Stimulated activated CD8-positive, alpha-beta memory T cell treated with anti-CD3 and anti-CD28 coated beads, Interleukin-15, amount 100 ng/mL, for 4 hours (primary cell): ENCODE results near the gene CCDC97.

Experiments used
- DNase-seq, 2 donors: peaks; one replicate each; pipeline ENCODE4 v3.0.0-alpha.2; 2020; ENCODE audit warnings: low read depth in 2 of 2

CCDC97 gene

GRCh38 chr19:41298348-41298964 is 11.5 kb upstream of the CCDC97 start:
- no peak for DNase-seq

- no peak for DNase-seq
Observed at GRCh38 chr19:41299046-41299754, 10.8 kb upstream of the CCDC97 start.

- DNase-seq = no peak
Observed at GRCh38 chr19:41299755-41300089, 10.2 kb upstream of the CCDC97 start.

- no peak for DNase-seq
Observed at GRCh38 chr19:41300555-41300954, 9.4 kb upstream of the CCDC97 start.

GRCh38 chr19:41302624-41303351 is 7.2 kb upstream of the CCDC97 start:
- peak; percentile 54 to 67 for DNase-seq

- no peak for DNase-seq
Observed at GRCh38 chr19:41303954-41304353, 6.0 kb upstream of the CCDC97 start.

- DNase-seq = no peak
Observed at GRCh38 chr19:41304706-41305483, 5.1 kb upstream of the CCDC97 start.

- no peak for DNase-seq
Observed at GRCh38 chr19:41305927-41306793, 3.8 kb upstream of the CCDC97 start.

GRCh38 chr19:41307090-41307875 is 2.7 kb upstream of the CCDC97 start:
- no peak for DNase-seq

- no peak for DNase-seq
Observed at GRCh38 chr19:41307954-41308449, 2.0 kb upstream of the CCDC97 start.

- peak; percentile 71 to 84 for DNase-seq
Observed at GRCh38 chr19:41308450-41309179, 1.4 kb upstream of the CCDC97 start.

GRCh38 chr19:41309180-41310032 is 566 bp upstream of the CCDC97 start:
- no peak for DNase-seq

- no peak for DNase-seq
Observed at GRCh38 chr19:41311072-41311471, 1.1 kb downstream of the CCDC97 start.

GRCh38 chr19:41311613-41312012 is 1.6 kb downstream of the CCDC97 start:
- no peak for DNase-seq

- no peak for DNase-seq
Observed at GRCh38 chr19:41316306-41316920, 6.4 kb downstream of the CCDC97 start.

GRCh38 chr19:41318696-41319499 is 8.9 kb downstream of the CCDC97 start:
- no peak for DNase-seq

GRCh38 chr19:41319500-41320184 is 9.7 kb downstream of the CCDC97 start:
- DNase-seq = no peak
